ENCODE measurements around the gene CYTH1.

DNA sequence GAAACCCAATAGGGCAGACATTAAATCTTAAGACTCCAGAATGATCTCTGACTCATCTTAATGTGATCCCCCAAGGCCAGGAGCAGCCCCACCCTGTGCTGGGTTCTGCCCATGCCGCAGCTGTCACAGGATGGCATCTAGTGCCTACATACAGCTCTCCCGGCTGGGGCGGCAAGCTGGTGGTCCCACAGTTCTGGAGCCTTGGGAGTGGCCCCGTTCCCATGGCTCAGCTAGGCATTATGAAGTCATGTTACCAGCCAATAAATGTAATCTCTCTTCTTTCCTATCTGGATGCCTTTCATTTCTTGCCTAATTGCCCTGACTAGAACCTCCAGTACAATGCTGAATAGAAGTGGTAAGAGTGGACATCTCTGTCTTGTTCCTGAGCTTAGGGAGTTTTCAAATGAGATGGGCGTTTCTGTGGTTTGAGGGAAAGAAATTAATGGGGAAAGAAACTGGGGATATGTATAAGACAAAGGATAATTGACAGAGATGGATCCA, 109.2 kb downstream of the CYTH1 start:
- no peak for TF ChIP-seq CTCF (conservative IDR thresholded peaks at IDR 0.05)
- no peak for TF ChIP-seq EZH2 (IDR thresholded peaks at IDR 0.05; ENCODE audit: low read depth)
